Measurements from ENCODE around the gene KIAA0825. TPM values are rescaled to one million over a fixed set of nuclear protein-coding genes. Genes with fewer than 3 reads are reported as not detected.
A peak's percentile ranks its signal among the peaks of the same experiment; 100 is the strongest.

The KIAA0825 gene
- total RNA-seq, 1 donor from 2014 or later, result 5.2 TPM

GRCh38 chr5:94111209-94112004, 507.0 kb downstream of the KIAA0825 start:
- Histone ChIP-seq H3K4me3 (ENCODE audit: low read length in 3 of 3) (peak overlapping the region; percentile 91 to 98 (median 97)), H3K4me1 (ENCODE audit: control insufficient read depth in 3 of 3, insufficient read depth in 3 of 3, low read length in 3 of 3) (peaks cover 3 to 10% (median 4%) of the 10 kb centered on the region in 3 donors), H3K36me3 (ENCODE audit: control insufficient read depth in 3 of 3, insufficient read depth in 3 of 3, low read length in 3 of 3) (no peaks in the 10 kb centered on the region), H3K27me3 (ENCODE audit: control insufficient read depth in 3 of 3, insufficient read depth in 3 of 3, low read length in 3 of 3) (no peaks in the 10 kb centered on the region), H3K9me3 (ENCODE audit: control insufficient read depth in 3 of 3, low read length in 3 of 3) (no peaks in the 10 kb centered on the region), H3K9ac (ENCODE audit: low read depth in 1 of 3, low read length in 3 of 3) (peak overlapping the region; percentile 86 to 93 (median 92)), H3K27ac (ENCODE audit: low read depth, low read length) (peak overlapping the region; percentile 92)

- H3K27ac ChIP-seq (ENCODE audit: low read depth, low read length), result no peak overlapping the region
- no peak overlapping the region for H3K9ac ChIP-seq (ENCODE audit: low read depth in 1 of 3, low read length in 3 of 3)
- H3K36me3 ChIP-seq (ENCODE audit: control insufficient read depth in 3 of 3, insufficient read depth in 3 of 3, low read length in 3 of 3), result no peaks in the 10 kb centered on the region
- H3K4me3 ChIP-seq (ENCODE audit: low read length in 3 of 3), result no peak overlapping the region
- H3K4me1 ChIP-seq (ENCODE audit: control insufficient read depth in 3 of 3, insufficient read depth in 3 of 3, low read length in 3 of 3), result no peaks in the 10 kb centered on the region
- H3K9me3 ChIP-seq (ENCODE audit: control insufficient read depth in 3 of 3, low read length in 3 of 3), result peaks cover 0 to 3% (median 0%) of the 10 kb centered on the region in 3 donors
- H3K27me3 ChIP-seq (ENCODE audit: control insufficient read depth in 3 of 3, insufficient read depth in 3 of 3, low read length in 3 of 3), result no peaks in the 10 kb centered on the region
Observed at GRCh38 chr5:94103514-94104245, 514.7 kb downstream of the KIAA0825 start.

Other genes with a start within 250 kb of the KIAA0825 start
- gene SLF1, start 65 bp upstream of the KIAA0825 start, total RNA-seq, result 10.4 TPM

Data from skeletal muscle tissue (tissue), 4 donors.